NCI-H1105 treated with DMSO at 0.1 percent for 48 hours (cell line): ENCODE measurements around the gene CLCN1.
"Not testable (repeated sequence)": the region's sequence is repeated elsewhere in the genome, so short reads cannot be mapped to it uniquely, and the experiment has no call there.

ENCODE experiments used
- DNase-seq: peaks from one replicate; lab custom pipeline; 2025; lab: John Stamatoyannopoulos, UW

Gene CLCN1

DNA sequence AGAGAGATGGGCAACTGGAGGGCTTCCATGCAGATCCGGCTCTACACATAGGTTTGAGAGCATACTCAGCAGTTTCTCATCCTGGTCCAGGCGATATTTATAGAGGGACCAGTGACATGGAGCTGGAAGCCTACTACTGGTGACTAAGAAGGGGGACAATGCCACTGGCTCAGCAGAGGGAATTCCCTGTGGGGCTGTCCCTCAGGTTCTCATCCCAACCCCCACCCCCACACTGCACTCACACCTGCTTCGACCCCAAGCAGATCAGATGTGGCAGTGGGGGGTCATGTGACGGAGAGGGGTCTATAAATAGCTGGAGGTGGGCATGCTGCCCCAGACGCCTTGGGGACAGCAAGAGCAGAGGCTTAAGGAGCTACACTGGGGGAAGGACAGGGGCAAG is at the start of gene CLCN1:
Gene CLCN1, plus strand, starts transcription at position 336 of the 400 bp plus-strand sequence. CDS start 102 bp downstream, outside the sequence.
- no peak for DNase-seq

DNA sequence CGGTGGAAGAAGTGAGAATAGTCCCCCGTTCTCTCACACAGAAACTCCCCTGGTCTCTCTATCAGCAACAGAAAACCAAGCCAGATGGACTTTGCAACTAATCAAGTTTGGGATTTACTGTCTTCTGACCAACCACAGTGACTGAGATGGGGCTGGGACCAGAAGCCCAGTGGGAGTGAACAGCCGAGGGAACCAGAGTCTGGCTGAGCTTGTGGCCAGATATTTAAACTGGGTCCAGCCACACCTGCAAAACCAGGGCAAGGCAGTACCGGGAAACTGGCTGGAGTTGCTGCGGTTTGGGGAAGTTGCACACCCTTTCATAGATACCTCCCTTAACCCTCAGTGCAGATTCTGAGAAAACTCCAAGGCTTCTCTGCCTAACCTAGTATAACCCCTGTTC is 46.7 kb upstream of the CLCN1 start:
- no peak for DNase-seq

DNA sequence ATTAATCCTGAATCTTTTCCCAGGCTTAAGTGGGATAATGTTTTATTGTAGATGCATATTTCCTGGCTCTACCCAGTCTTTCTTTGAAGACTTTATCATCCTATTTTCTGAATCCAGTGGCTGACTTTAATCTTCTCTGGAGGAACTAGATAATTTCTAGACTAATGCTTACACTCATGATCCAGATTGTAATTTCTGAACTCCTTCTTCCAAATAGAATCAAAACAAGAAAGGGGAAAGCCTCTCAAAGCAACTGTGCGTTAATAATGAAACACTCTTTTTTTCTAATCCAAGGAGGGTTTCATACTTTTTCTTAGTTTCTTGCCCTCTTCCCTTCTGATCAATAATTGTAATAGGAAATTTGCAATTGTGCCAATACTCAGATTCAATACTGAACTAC is 44.7 kb upstream of the CLCN1 start:
- no peak for DNase-seq

DNA sequence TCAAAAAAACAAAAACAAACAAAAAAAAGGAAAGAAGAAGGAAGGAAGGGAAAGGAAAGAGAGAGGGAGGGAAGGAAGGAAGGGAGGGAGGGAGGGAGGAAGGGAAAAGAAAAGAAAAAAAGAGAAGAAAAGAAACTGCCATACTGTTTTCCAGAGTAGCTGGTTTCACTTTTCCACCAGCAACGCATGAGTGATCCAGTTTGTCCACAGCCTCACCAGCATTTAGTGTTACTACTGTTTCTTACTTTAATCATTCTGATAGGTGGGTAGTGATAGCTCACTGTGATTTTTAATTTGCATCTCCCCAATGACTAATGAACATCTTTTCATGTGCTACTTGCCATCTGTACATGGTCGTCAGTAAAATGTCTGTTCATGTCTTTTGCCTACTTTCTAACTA is 43.0 kb upstream of the CLCN1 start:
- DNase-seq, result no peak

DNA sequence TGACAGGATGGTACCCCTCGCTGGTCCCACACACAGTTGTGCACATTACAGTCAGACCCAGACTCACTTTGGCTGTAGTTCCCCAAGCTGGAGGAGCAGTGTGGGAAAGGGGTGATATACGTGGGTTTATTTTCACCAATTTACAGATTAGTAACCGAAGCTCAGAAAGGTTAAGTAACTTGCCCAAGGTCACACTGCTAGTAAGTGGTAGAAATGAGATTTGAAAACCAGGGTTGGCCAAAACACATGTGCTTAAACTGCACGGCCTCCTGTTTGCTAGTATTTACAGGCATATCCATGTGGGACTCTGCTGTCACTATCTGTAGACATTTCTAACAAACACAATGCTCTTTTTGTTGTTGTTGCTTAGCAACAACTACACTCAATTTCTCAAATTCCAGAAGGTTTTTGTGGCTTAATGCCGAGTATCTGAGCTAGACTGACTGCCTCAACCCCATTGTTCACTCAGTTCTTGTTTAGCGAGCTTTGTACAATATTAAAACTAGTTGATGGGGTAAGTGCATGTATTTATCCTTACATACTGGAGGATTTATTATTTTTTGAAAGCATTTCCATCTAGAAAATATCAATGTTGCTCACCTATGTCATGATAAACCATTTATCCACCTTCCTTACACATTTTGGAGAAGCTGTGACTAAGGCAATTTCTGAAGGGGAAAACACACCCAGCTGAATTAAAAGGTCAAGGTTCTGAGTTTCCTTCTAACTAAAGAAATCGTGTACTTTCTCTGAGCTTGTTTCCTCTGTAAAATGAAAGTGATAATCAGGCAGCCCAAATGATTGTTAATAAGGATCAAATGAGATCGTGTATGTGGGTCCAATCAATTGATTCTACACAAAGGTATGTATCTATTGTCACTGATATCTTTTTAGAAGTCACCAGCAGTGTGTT is 36.5 kb upstream of the CLCN1 start:
- DNase-seq, result no peak

DNA sequence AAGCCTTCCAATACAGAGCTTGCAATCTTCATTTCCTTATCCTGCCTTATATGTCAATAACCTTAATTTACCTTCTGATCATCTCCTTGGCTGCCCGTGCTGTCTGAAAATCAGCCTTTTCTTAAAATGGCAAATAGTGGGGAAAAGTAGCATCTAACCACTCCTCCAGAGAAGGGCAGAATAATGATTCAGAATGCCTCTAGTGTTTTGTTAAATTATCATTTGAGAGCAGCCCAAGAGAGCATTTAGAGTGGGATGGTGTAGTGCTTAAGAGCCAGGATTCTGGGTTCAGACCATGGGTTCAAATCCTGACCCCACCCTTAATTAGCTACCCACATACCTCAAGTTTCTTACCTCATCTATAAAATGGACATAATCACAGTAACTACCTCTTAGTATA is 35.8 kb upstream of the CLCN1 start:
- DNase-seq, result no peak

DNA sequence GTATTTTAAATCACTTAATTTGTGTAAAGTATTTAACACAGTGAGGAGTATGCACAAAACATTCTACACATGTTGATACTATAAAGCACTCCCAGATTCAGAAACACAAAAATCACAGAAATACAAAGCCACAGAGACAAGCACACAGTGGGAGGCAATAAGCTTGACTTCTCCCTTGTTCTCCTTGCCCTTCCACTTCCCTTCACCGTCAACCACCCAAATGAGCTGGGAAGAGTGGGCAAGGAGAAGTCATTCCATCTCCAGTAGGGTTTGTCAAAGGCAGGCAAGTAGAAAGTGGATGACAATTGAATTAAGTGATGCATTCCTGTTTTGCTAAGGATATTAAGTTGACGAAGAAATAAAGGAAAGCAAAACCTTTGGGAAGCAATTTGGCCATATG is 35.3 kb upstream of the CLCN1 start:
- no peak for DNase-seq

DNA sequence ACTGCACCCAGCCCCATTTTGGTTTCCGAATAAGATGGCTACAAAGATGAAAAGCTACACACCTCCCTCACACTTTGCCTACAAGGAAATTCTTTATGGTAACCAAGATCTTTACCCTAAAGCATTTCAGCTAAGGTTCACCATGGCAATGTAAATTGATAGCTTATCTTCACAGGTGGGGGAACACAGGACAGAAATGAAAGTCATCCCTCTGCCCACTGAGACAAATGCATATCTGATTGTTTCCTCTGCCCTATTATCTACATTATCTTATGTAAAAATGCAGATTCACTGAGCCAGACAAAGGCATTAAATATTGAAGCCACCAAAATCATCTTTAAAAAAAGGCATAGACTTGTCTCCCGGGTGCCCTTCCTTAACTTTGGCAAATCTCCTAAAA is 34.4 kb upstream of the CLCN1 start:
- no peak for DNase-seq

DNA sequence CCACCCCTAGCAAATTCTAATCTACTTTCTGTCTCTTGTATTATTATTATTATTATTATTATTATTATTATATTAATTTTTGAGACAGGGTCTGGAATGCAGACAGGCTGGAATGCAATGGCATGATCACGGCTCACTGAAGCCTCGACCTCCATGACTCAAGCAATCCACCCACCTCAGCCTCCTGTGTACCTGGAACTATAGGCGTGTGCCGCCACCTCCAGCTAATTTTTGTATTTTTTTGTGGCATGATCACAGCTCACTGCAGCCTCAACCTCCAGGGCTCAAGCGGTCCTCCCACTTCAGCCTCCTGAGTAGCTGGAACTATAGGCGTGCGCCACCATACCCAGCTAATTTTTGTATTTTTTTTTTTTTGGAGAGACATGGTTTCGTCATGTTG is 33.8 kb upstream of the CLCN1 start:
- no peak for DNase-seq

DNA sequence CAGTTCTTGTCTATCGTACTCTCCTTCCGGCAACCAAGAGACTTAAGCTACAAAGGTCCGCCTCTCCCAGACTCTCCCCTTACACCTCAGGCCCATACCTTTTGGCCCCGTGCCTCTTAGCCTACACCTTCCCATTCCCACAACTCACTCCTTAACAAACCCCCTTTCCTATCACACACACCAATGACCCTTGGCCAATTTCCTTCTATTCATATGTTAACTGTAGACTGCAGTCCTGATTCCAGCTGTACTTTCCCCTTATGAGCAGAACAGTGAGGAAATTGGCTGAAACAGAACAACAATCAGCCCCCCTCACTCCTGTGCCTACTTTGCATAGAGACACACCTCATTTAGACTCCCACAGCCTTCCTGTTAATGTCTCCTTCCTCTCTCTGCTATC is 32.5 kb upstream of the CLCN1 start:
- no peak for DNase-seq

DNA sequence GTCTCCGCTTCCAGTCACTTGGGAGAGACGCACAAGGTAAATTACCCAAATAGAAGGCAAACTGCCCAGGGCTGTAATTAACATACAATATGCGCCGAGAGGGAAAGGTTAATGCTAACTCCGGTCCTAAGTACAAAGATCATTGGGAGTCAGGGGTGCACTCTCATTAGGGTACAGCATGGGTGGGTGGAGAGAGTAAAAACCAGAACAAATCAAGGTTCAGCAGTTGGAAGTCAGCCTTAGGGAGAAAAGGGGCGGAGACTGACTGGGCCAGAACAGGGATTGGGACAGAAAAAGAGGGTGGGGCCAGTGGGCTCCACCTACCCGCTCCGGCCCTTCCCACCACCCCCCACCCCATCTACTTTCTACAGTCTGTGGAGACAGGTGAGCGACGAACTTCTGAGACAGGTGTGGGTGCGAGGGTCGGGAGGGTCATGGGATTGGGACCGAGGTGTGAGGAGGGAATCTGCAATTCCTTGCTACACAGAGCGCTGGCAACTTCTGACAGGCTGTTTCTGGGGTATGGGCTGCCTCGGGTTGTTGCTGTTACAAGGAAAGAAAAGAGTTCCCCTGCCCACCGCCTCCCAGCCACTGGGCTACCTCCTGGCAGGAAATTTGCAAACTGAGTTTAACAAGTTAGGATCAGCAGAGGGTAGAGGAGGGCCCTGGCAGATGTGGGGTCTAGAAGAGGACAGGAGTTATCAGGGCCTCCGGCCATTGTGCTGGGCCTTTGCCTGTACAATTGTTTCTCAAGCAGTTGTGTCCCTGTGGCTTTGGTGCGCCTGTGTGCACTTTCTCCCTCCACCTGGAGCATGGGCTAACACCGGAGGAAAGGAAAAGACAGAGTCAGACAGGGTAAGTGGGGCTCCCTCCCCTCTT is 31.1 kb upstream of the CLCN1 start, which contains the start of gene TMEM139:
Gene TMEM139, plus strand, starts transcription at position 368 of the 879 bp plus-strand sequence. CDS start 1,000 bp downstream, outside the sequence.
- no peak for DNase-seq

DNA sequence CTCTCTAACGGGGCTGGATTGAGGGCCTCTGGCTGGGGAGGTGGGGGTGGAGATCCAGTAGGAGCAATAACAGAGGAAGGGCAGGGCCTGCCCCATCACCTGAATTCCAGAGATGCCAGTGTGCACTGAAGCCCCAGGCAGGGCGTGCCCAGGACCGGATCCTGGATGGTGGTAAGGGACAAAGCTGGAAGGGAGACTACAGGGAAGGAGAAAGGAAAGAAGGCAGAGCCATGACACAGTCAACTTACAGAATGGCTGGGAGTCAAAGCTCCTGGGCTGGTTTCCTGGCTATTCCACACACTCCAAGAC is 30.5 kb upstream of the CLCN1 start:
- DNase-seq, result no peak

DNA sequence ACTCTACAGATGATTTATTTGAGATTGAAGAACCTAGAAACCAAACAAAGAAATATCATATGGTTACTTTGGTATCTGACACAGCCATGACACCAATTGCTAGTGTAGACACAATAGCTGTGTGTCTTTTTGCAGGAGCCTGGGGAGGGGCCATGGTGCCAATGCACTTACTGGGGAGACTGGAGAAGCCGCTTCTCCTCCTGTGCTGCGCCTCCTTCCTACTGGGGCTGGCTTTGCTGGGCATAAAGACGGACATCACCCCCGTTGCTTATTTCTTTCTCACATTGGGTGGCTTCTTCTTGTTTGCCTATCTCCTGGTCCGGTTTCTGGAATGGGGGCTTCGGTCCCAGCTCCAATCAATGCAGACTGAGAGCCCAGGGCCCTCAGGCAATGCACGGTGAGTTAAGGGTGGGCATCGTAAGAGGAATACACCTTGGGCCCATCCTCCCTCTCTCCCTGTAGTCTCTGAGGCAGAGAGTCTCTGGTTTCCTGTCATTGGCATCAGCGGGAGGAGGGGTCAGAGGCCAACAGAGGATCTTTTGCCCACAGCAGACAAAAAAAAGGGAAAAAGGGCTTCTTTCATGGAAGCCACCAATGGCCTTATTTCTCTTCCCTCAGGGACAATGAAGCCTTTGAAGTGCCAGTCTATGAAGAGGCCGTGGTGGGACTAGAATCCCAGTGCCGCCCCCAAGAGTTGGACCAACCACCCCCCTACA is 29.9 kb upstream of the CLCN1 start:
- DNase-seq, result no peak

DNA sequence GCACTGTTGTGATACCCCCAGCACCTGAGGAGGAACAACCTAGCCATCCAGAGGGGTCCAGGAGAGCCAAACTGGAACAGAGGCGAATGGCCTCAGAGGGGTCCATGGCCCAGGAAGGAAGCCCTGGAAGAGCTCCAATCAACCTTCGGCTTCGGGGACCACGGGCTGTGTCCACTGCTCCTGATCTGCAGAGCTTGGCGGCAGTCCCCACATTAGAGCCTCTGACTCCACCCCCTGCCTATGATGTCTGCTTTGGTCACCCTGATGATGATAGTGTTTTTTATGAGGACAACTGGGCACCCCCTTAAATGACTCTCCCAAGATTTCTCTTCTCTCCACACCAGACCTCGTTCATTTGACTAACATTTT is 29.4 kb upstream of the CLCN1 start:
- no peak for DNase-seq

DNA sequence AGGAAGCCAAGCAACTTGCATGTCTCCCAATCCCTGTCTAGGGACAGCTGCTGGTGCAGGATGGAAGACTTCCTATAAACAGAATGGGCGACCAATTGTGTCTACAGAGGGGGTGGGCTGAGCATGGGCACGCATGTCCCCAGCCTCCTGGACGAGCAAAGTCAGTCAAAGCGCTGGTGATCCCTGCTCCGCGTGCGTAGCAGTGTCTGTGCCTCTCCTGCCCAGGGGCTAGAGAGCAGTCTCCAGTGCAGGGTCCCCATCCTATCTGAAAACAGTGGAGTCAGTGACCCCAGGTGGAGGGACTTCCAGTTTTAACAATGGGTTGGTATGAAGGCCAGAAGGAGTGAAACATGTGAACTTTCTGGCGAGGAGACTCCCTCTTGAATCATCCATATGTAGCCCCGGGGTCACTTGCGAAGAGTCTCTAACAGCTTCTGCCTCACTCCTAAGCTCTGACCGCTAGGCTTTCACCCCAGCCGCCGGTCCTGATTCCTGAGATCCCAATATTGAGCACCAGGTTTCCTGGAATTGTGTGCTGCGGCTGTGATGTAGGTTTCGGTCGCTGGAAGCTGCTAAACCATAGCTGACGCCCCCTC is 28.5 kb upstream of the CLCN1 start:
- DNase-seq, result no peak

DNA sequence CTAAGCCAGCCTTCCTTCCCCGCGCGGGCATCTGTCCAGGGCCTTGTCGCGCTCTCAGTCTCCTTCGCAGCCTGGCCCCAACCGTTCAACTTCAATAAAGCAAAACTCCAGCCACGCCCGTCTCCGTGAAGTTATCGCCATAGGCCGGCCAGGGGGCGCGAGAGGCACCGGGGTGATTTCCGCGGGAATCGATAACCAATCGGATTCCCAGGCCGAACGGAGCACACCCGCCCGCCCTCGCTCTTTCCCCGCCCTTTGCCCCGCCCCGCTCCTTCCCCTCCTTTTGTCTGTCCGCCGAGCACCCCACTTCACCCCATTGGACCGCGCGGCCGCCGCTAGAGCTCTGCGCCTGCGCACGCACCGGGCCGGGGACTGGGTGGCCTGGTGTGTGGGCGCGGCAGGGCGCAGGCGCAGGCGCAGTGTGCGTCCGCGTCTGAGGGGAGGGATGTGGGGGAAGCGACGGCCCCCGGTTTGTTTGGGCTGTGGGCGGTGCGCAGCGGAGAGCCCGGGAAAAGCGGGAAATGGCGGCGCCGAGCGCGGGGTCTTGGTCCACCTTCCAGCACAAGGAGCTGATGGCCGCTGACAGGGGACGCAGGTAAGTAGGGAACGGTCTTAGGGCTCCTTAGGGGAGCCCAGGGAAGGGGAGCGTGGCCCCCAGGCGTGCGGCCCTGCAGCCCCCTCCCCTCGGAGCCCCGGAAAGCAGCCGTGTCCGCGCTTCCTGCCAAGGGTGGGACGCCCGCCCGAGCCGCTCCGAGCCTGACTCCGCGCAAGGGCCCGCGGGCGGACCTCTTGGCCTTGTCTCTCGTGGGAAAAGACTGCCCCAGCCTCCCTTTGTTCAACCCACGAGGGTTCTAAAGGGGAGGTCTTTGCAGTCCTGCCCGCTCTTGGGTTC is 27.7 kb upstream of the CLCN1 start, which contains the start of gene CASP2:
Gene CASP2, plus strand, starts transcription at position 417 of the 892 bp plus-strand sequence. Its CDS starts 105 bp downstream, at position 522.
- DNase-seq, result peak; percentile 91

DNA sequence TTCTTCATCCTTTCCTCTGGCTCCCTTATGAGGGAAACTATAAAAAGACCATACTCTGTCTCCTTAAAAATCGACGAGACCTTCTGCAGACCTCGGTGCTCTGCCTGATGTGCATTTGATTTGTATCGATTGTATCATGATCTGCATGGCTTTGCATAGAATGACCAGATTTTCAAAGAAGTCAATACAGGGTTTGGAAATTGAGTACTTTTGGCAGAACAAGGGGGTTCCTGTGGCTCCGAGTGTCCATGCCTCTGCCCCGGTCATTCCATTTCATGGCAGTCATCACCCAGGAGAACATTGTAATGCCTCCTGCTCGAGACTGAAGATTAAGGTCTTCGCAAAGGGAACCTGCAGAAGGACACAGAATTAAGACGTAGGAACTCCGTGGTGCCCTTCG is 27.1 kb upstream of the CLCN1 start:
- peak; percentile 29 for DNase-seq

DNA sequence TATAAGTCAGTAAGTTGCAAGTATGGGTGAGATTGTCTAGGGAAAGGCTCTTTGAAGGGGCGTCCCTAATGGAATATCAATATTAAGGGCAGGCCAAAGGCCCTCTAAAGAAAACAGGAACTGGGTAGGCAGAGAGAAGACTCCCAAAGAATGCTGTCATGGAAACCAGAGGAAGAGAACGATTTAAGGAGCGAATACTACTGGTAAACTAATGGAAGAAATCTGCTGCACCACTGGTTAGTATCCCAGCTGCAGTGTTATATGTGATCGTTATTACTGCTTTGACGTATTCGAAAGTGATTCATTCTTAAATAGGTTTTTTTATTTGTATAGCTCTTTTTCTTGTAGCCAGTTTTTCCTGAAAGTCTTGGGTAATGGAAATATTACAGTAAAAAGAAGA is 26.5 kb upstream of the CLCN1 start:
- DNase-seq, result no peak

DNA sequence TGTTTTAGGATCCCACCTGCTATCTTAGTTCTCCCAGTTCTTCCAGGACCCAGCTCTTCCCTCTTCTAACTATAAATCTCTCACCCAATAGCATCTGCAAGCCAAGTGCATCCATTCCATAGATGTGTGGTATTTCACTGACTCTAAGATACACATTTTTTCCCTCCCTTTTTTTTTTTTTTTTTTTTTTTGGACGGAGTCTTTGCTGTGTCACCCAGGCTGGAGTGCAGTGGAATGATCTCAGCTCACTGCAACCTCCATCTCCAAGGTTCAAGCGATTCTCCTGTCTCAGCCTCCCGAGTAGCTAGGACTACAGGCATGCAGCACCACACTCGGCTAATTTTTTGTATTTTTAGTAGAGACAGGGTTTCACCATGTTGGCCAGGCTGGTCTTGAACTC is 26.0 kb upstream of the CLCN1 start:
- not testable (repeated sequence) for DNase-seq

DNA sequence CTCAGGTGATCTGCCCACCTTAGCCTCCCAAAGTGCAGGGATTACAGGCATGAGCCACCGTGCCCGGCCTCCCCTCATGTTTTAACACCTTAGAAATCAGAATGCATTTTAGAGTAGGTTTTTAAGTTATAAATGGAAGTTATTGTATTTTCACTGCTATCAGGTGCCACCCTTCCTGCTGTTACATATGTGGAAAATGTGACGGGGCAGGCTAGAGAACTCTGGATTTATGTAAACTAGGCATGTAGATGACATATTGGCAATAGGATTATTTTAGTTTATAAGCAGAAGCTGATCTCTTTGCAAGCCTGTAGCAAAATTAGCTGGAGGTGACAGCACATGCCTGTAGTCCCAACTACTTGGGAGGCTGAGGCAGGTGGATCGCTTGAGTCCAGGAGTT is 25.6 kb upstream of the CLCN1 start:
- DNase-seq, result no peak

DNA sequence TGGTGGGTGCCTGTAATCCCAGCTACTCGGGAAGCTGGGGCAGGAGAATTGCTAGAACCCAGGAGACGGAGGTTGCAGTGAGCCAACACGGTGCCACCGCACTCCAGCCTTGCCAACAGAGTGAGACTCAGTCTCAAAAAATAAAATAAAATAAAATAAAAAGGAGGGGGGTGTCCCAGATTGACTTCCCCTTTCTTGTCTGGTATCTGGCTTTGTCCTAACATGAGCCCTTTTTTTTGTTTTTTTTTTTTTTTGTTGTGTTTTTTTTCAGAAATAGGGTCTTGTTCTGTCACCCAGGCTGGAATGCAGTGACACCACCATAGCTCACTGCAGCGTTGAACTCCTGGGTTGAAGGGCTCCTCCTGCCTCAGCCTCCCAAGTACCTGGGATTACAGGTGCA is 23.0 kb upstream of the CLCN1 start:
- no peak for DNase-seq
